ENCODE results near the gene TSSC4.

DNA sequence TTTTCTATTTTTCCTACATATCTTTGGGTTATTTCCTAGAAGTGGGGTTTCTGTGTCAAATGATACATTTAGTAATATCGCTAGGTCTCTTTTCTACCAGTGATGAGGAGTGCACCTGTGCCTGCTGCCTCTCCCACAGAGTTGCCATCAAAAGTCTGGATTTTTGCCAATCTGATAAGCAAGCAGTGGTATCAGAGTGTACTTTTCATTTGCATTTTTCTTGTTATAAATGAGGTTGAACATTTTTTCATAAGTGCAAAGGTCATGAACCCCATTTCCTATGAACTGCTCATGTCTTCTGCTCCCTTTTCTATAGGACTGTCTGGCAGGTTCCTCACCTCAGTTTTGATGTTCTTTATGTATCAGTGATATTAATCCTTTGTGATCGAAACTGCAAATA is 42.0 kb downstream of the TSSC4 start:
- TF ChIP-seq, protein P1, sequence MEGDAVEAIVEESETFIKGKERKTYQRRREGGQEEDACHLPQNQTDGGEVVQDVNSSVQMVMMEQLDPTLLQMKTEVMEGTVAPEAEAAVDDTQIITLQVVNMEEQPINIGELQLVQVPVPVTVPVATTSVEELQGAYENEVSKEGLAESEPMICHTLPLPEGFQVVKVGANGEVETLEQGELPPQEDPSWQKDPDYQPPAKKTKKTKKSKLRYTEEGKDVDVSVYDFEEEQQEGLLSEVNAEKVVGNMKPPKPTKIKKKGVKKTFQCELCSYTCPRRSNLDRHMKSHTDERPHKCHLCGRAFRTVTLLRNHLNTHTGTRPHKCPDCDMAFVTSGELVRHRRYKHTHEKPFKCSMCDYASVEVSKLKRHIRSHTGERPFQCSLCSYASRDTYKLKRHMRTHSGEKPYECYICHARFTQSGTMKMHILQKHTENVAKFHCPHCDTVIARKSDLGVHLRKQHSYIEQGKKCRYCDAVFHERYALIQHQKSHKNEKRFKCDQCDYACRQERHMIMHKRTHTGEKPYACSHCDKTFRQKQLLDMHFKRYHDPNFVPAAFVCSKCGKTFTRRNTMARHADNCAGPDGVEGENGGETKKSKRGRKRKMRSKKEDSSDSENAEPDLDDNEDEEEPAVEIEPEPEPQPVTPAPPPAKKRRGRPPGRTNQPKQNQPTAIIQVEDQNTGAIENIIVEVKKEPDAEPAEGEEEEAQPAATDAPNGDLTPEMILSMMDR (IDR thresholded peaks at IDR 0.05; ENCODE audit: insufficient read depth, low read depth, low read length), result no peak
- no peak for TF ChIP-seq EZH2 (IDR thresholded peaks at IDR 0.05; ENCODE audit: insufficient read depth, low read length)
